DND-41 (cell line): Measurements from ENCODE around the gene TMPRSS9.

Experiments used
- EZH2 ChIP-seq: IDR thresholded peaks from 3 replicates; pipeline ENCODE4 v1.6.1; 2012; ENCODE audit warnings: borderline replicate concordance, low read depth, mild to moderate bottlenecking, moderate library complexity, low read length, inconsistent platforms; ENCODE audit not compliant: severe bottlenecking
- TF ChIP-seq, protein P1 (sequence below): IDR thresholded peaks from 2 replicates; pipeline ENCODE4 v1.5.1; 2012; ENCODE audit warnings: borderline replicate concordance, low read length, moderate library complexity, mild to moderate bottlenecking; ENCODE audit not compliant: poor library complexity, severe bottlenecking; ENCODE audit errors: extremely low read depth

DNA sequence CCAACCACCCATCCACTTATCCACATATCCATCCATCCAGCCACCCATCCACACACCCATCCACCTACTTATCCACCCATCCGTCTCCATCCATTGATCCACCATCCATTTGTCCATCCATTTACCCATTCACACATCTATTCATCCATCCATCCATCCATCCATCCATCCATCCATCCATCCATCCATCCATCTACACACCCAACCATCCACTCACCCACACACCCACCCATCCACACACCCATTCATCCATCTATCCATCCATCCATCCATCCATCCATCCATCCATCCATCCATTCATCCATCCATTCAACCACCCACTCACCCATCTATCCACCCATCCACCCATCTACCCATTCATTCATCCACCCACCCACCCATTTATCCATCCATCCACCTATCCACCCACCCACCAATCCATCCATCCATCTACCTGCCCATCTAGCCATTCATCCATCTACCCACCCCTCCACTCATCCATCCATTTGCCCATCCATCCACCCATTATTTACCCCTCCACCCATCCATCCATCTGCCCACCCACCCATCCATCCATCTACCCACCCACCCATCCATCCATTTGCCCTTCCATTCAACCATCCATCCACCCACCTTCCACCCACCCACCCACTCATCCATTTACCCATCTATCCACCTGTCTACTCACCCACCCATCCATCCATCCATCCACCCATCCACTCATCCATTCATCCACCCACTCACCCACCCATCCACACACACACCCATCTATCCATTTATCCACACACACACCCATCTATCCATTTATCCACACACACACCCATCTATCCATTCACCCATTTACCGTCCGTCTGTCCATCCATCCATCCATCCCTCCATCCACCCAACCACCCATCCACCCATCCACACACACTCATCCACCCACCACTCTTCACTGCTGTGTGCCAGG, 2.5 kb upstream of the TMPRSS9 start:
- TF ChIP-seq, protein P1, sequence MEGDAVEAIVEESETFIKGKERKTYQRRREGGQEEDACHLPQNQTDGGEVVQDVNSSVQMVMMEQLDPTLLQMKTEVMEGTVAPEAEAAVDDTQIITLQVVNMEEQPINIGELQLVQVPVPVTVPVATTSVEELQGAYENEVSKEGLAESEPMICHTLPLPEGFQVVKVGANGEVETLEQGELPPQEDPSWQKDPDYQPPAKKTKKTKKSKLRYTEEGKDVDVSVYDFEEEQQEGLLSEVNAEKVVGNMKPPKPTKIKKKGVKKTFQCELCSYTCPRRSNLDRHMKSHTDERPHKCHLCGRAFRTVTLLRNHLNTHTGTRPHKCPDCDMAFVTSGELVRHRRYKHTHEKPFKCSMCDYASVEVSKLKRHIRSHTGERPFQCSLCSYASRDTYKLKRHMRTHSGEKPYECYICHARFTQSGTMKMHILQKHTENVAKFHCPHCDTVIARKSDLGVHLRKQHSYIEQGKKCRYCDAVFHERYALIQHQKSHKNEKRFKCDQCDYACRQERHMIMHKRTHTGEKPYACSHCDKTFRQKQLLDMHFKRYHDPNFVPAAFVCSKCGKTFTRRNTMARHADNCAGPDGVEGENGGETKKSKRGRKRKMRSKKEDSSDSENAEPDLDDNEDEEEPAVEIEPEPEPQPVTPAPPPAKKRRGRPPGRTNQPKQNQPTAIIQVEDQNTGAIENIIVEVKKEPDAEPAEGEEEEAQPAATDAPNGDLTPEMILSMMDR = no peak
- TF ChIP-seq EZH2 = no peak
